Epithelial cell of umbilical artery (primary cell): ENCODE data around the gene COA3. TPM values are rescaled to one million over a fixed set of nuclear protein-coding genes. Genes with fewer than 3 reads are reported as not detected.

Experiments used
- total RNA-seq: library from RNA; depleted of rRNA; stranded (reverse); fragments of >200 nt; gene quantifications from 2 replicates; pipeline ENCODE4 v1.2.3, GENCODE V29; 2014

The COA3 gene, protein sequence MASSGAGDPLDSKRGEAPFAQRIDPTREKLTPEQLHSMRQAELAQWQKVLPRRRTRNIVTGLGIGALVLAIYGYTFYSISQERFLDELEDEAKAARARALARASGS
- total RNA-seq, result 88.4 and 101 TPM in 2 replicates

GRCh38 chr17:42798383-42799380 lies at the start of gene COA3, which contains the start of gene CNTD1:
TSS of gene COA3 (minus strand) at chr17:42798704. CDS start at chr17:42798681, 23 bp downstream.
TSS of gene CNTD1 (plus strand) at chr17:42798861. CDS start at chr17:42799068, 207 bp downstream.

DNA sequence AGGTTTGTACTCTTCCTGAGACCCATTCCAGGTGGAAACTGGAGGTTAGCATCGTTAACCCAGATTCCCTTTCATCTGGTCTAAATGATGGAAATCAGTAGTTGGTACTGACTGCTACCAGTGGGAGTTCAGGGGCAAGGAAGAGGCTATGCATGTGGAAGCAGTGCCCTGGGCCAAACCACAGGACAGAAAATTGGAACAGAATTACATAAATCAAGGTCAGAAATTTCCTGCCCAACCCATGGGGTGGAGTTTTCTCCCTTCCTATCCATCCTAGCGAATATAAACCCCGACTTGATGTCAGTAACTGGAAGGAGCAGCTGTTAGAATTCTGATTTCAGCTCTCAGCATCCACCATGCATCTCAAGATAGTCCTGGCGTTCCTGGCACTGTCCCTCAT lies 45.8 kb upstream of the COA3 start, which contains the start of gene AOC2:
Gene AOC2 (plus strand): TSS at position 310 of the 400 bp plus-strand sequence. CDS start 47 bp downstream, at position 357.

DNA sequence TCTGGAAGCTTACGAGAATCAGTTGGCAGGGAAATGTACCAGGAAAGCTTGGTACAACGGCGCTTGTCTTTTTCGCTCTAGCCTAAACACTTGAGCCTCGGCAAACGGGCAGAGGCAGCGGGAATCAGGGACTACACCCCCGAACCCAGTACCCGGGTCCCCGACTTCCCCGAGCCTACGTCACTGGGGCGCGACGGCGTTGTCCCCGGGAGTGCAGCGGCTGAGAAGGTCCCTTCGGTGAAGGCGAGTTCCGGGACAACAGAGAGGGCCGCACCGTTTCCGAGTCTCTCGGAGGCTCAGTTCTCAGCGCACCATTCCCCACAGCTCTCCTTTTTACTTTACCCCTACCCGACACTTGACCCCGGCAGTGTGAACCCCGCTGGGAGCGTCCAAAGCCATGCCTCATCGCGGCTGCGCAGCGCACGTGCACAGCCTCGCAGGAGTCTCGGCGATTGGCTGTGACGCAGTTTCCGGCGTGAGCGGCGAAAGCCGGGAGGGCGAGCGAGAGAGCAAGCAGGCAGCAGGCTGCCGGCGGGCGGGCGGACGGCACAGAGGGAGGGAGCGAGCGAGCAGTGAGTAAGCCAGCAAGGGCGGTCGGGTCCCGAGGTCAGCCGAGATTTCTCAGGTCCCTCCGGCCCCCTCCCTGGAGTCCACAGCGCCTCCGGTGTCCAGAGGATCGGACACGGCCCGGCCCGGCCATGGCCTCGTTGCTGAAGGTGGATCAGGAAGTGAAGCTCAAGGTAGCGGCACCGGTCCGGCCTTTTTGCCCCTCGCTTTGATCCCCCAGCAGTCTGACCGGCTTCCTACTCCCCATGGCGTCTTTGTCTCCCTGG lies 34.6 kb upstream of the COA3 start, which contains the start of gene PSME3:
Gene PSME3 (plus strand): TSS at position 464 of the 833 bp plus-strand sequence. CDS start 235 bp downstream, at position 699.

GRCh38 chr17:42779936-42780850 lies 18.3 kb downstream of the COA3 start, which contains the start of gene WNK4:
TSS of gene WNK4 (plus strand) at chr17:42780610. CDS start at chr17:42780699, 89 bp downstream.

GRCh38 chr17:42773290-42774035 lies 25.0 kb downstream of the COA3 start, which contains the start of gene VPS25:
TSS of gene VPS25 (plus strand) at chr17:42773449. CDS start at chr17:42773476, 27 bp downstream.

DNA sequence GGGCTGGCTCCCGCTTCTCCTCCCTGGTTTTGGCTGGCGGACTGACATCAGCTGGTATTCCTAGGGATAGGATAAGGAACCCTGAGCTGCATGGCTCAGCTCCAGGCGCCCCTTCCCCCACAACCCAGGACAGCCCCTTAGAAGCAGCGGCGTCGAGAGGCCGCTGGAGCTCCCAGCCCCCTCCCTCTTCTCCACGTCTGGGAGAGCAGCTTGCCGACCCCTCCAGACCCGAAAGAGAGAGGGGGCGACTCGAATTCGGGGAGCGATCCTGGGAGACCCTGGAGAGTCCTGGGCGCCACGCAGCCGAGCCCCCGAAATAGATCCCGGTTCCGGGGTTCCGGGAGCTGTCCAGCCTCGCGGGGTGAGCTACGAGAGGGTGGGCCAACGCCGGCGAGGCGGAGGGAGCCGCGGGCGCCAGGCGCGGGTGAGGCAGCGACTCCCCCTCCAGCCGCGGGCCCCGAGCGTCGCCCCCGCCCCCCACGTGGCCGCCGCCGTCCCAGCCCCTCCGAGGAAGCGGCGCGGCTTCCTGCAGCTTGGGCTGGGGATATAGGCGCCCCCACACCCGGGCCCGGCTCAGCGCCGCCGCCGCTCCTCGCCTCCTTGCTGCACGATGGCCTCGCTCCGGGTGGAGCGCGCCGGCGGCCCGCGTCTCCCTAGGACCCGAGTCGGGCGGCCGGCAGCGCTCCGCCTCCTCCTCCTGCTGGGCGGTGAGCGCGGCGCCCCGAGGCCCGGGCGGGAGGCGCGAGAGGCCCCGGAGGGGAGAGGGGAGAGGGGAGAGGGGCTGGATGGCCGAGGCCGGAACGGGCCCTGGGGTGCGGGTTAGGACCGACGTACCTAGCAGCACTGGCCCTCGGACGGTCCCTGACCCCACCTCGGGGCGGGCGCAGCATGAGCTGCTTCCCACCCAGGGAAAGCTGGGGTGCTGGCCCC lies 37.6 kb downstream of the COA3 start, which contains the start of gene RAMP2:
Gene RAMP2 (plus strand): TSS at position 576 of the 930 bp plus-strand sequence. CDS start 35 bp downstream, at position 611.

Other genes with a start within 250 kb of the COA3 start
- gene HSD17B1, start 245.8 kb downstream of the COA3 start, total RNA-seq, result 0.15 and 0.65 TPM in 2 replicates
- gene COASY, start 236.6 kb downstream of the COA3 start, total RNA-seq, result 8.4 and 9.7 TPM in 2 replicates
- gene MLX, start 231.6 kb downstream of the COA3 start, total RNA-seq, result 29.2 and 34.3 TPM in 2 replicates
- gene PSMC3IP, start 221.0 kb downstream of the COA3 start, total RNA-seq, result 6.8 and 15.2 TPM in 2 replicates
- gene RETREG3, start 189.3 kb downstream of the COA3 start, total RNA-seq, result 62.4 and 64.1 TPM in 2 replicates
- gene TUBG1, start 189.0 kb downstream of the COA3 start, total RNA-seq, result 19.5 and 26.3 TPM in 2 replicates
- 2.6 and 4.1 TPM in 2 replicates for gene TUBG2, start 139.4 kb downstream of the COA3 start, total RNA-seq
- gene PLEKHH3, start 121.7 kb downstream of the COA3 start, total RNA-seq, result 7.9 and 8.4 TPM in 2 replicates
- 0.65 and 2.3 TPM in 2 replicates for gene CCR10, start 116.9 kb downstream of the COA3 start, total RNA-seq
- gene CNTNAP1, start 116.2 kb downstream of the COA3 start, total RNA-seq, result 2.6 and 11.2 TPM in 2 replicates
- 5.8 and 14.0 TPM in 2 replicates for gene EZH1, start 53.7 kb downstream of the COA3 start, total RNA-seq
- gene RAMP2, start 37.5 kb downstream of the COA3 start, total RNA-seq, result 1.9 and 5.2 TPM in 2 replicates
- 61.4 and 62.2 TPM in 2 replicates for gene VPS25, start 25.3 kb downstream of the COA3 start, total RNA-seq
- gene WNK4, start 18.1 kb downstream of the COA3 start, total RNA-seq, result 0.32 and 0.76 TPM in 2 replicates
- 0.32 TPM in 1 of 2 replicates, not detected in the other for gene CNTD1, start 157 bp upstream of the COA3 start, total RNA-seq
- 127 and 198 TPM in 2 replicates for gene BECN1, start 25.6 kb upstream of the COA3 start, total RNA-seq
- 91.3 and 127 TPM in 2 replicates for gene PSME3, start 34.7 kb upstream of the COA3 start, total RNA-seq
- 0.32 and 0.46 TPM in 2 replicates for gene AOC2, start 45.9 kb upstream of the COA3 start, total RNA-seq
- under 0.01 and 0.15 TPM in 2 replicates for gene AOC3, start 52.5 kb upstream of the COA3 start, total RNA-seq
- gene G6PC1, start 102.1 kb upstream of the COA3 start, total RNA-seq, result not detected in 2 replicates
- gene AARSD1, start 165.8 kb upstream of the COA3 start, total RNA-seq, result 25.7 and 34.2 TPM in 2 replicates
- gene PTGES3L, start 181.4 kb upstream of the COA3 start, total RNA-seq, result 0.65 TPM in 1 of 2 replicates, not detected in the other
- 8.8 and 12.6 TPM in 2 replicates for gene RUNDC1, start 181.9 kb upstream of the COA3 start, total RNA-seq
- 928 and 1,618 TPM in 2 replicates for gene RPL27, start 199.7 kb upstream of the COA3 start, total RNA-seq
- gene IFI35, start 208.1 kb upstream of the COA3 start, total RNA-seq, result 15.3 and 91.0 TPM in 2 replicates
- 160 and 194 TPM in 2 replicates for gene VAT1, start 223.7 kb upstream of the COA3 start, total RNA-seq
- under 0.01 and 0.46 TPM in 2 replicates for gene RND2, start 226.5 kb upstream of the COA3 start, total RNA-seq